ENCODE data around the gene RAB36.

RAB36 gene

GRCh38 chr22:23163665-23164064 lies 18.4 kb downstream of the RAB36 start:
- no peak for DNase-seq

GRCh38 chr22:23164091-23164490 lies 18.8 kb downstream of the RAB36 start:
- DNase-seq, result no peak

GRCh38 chr22:23166042-23166831 lies 21.0 kb downstream of the RAB36 start:
- no peak for DNase-seq

- no peak for DNase-seq
Observed at GRCh38 chr22:23166841-23167616, 21.8 kb downstream of the RAB36 start.

- DNase-seq, result no peak
Observed at GRCh38 chr22:23168391-23169042, 23.2 kb downstream of the RAB36 start.

GRCh38 chr22:23169043-23169406 lies 23.7 kb downstream of the RAB36 start:
- DNase-seq, result no peak

- DNase-seq, result no peak
Observed at GRCh38 chr22:23175817-23176644, 30.8 kb downstream of the RAB36 start.

- DNase-seq, result no peak
Observed at GRCh38 chr22:23176645-23177027, 31.4 kb downstream of the RAB36 start.

GRCh38 chr22:23177197-23177596 lies 31.9 kb downstream of the RAB36 start:
- no peak for DNase-seq

GRCh38 chr22:23178512-23179254 lies 33.4 kb downstream of the RAB36 start:
- DNase-seq, result no peak

GRCh38 chr22:23179381-23180299 lies 34.4 kb downstream of the RAB36 start:
- DNase-seq, result no peak

GRCh38 chr22:23180301-23180892 lies 35.1 kb downstream of the RAB36 start, which contains the start of gene BCR:
Gene BCR (plus strand): TSS chr22:23180509. CDS start chr22:23180961, 452 bp downstream.
- peak; percentile 47 for DNase-seq

- no peak for DNase-seq
Observed at GRCh38 chr22:23180893-23181720, 35.8 kb downstream of the RAB36 start.

- DNase-seq, result no peak
Observed at GRCh38 chr22:23181721-23182308, 36.5 kb downstream of the RAB36 start.

- no peak for DNase-seq
Observed at GRCh38 chr22:23182309-23183060, 37.2 kb downstream of the RAB36 start.

GRCh38 chr22:23183061-23183698 lies 37.9 kb downstream of the RAB36 start:
- no peak for DNase-seq

- no peak for DNase-seq
Observed at GRCh38 chr22:23184100-23184763, 39.0 kb downstream of the RAB36 start.
